Measurements from ENCODE around the gene MYO18B.

- TF ChIP-seq CTCF (IDR thresholded peaks at IDR 0.05; ENCODE audit: low read length), result no peak
- no peak for TF ChIP-seq EZH2phosphoT487 (IDR thresholded peaks at IDR 0.05; ENCODE audit: low read length)
- TF ChIP-seq EZH2 (optimal IDR thresholded peaks at IDR 0.05; ENCODE audit: low read depth, low read length), result no peak
Observed at GRCh38 chr22:25804676-25805075, 62.7 kb downstream of the MYO18B start.
